GM23338 (cell line): Measurements from ENCODE around the gene DST.

Source experiments
- CREB1 ChIP-seq: fragments of 250-450 bp; sonication (Bioruptor Pico); IDR thresholded peaks from 2 replicates; pipeline ENCODE4 v1.5.0; 2020; ENCODE audit warnings: low read depth, mild to moderate bottlenecking, moderate library complexity
- EZH2 ChIP-seq: fragments of 200-600 bp; sonication (generic); IDR thresholded peaks from one replicate; pipeline ENCODE4 v1.8.0; 2017; ENCODE audit warnings: antibody characterized with exemption, mild to moderate bottlenecking, low read depth; ENCODE audit not compliant: unreplicated experiment
- EZH2phosphoT487 ChIP-seq: fragments of 200-600 bp; sonication (generic); IDR thresholded peaks from one replicate; pipeline ENCODE4 v1.8.1; 2018; ENCODE audit warnings: antibody characterized with exemption; ENCODE audit not compliant: unreplicated experiment
- JUNB ChIP-seq: IDR thresholded peaks from one replicate; pipeline ENCODE4 v1.6.1; 2016; ENCODE audit warnings: antibody characterized with exemption; ENCODE audit not compliant: unreplicated experiment
- POLR2AphosphoS5 ChIP-seq: IDR thresholded peaks from 2 replicates; pipeline ENCODE4 v1.6.1; 2016; ENCODE audit warnings: antibody characterized with exemption, low read depth
- STAT1 ChIP-seq: IDR thresholded peaks from one replicate; pipeline ENCODE4 v1.6.1; 2016; ENCODE audit warnings: antibody characterized with exemption; ENCODE audit not compliant: unreplicated experiment
- ZNF114 ChIP-seq: fragments of 250-450 bp; sonication (Bioruptor Pico); IDR thresholded peaks from 2 replicates; pipeline ENCODE4 v1.5.0; 2020; ENCODE audit warnings: mild to moderate bottlenecking, moderate library complexity
- ZNF331 ChIP-seq: fragments of 250-450 bp; sonication (Bioruptor Pico); IDR thresholded peaks from 2 replicates; pipeline ENCODE4 v1.5.0; 2020; ENCODE audit warnings: low read depth, mild to moderate bottlenecking, moderate library complexity
- TF ChIP-seq, protein P1 (sequence below), 2 experiments: fragments of 200-600 bp in 1 of 2; sonication (generic) in 1 of 2; conservative IDR thresholded peaks; 2 replicates each; pipeline versions ENCODE4 v1.5.1 to v1.6.1; 2016 to 2017; ENCODE audit warnings: antibody characterized with exemption in 2 of 2, low read depth in 2 of 2, mild to moderate bottlenecking in 2 of 2, moderate library complexity in 1 of 2
- TF ChIP-seq, protein P2 (sequence below): IDR thresholded peaks from one replicate; pipeline ENCODE4 v1.6.1; 2018; ENCODE audit warnings: antibody characterized with exemption; ENCODE audit not compliant: unreplicated experiment
- TF ChIP-seq, protein P3 (sequence below): IDR thresholded peaks from 2 replicates; pipeline ENCODE4 v1.6.1; 2016; ENCODE audit warnings: antibody characterized with exemption

DNA sequence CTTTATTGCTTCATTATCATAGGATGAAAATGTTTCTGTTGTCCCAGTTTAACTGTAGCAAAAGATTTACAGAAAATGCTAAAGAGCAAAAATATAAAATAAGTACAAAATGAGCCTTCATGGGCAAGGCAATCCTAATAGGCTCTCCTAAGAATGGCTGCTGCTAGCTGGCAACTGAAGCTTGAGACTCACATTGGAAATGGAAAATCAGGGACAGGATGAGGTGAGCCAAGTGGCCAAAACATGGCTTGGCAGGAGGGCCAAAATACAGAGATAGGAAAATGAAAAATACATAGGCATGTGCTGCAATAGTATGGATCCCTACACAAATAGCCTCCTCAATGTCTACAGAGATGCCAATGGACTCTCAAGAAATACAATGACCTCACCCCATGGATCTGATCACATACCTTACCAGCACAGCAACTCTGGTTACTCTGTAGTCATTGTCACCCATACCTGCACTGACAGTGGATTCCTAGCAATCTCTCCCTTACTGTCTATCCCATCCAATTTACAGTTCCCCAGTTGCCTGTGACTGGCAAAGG lies 105.4 kb downstream of the DST start:
- TF ChIP-seq, protein P1, sequence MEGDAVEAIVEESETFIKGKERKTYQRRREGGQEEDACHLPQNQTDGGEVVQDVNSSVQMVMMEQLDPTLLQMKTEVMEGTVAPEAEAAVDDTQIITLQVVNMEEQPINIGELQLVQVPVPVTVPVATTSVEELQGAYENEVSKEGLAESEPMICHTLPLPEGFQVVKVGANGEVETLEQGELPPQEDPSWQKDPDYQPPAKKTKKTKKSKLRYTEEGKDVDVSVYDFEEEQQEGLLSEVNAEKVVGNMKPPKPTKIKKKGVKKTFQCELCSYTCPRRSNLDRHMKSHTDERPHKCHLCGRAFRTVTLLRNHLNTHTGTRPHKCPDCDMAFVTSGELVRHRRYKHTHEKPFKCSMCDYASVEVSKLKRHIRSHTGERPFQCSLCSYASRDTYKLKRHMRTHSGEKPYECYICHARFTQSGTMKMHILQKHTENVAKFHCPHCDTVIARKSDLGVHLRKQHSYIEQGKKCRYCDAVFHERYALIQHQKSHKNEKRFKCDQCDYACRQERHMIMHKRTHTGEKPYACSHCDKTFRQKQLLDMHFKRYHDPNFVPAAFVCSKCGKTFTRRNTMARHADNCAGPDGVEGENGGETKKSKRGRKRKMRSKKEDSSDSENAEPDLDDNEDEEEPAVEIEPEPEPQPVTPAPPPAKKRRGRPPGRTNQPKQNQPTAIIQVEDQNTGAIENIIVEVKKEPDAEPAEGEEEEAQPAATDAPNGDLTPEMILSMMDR (conservative IDR thresholded peaks at IDR 0.05; ENCODE audit: low read depth in 2 of 2): no peak
- TF ChIP-seq POLR2AphosphoS5 (no peak), EZH2phosphoT487 (no peak), EZH2 (no peak), CREB1 (CRISPR knock-in tag) (no peak), JUNB (no peak), STAT1 (no peak), ZNF331 (CRISPR knock-in tag) (no peak), ZNF114 (no peak)
- TF ChIP-seq, protein P2, sequence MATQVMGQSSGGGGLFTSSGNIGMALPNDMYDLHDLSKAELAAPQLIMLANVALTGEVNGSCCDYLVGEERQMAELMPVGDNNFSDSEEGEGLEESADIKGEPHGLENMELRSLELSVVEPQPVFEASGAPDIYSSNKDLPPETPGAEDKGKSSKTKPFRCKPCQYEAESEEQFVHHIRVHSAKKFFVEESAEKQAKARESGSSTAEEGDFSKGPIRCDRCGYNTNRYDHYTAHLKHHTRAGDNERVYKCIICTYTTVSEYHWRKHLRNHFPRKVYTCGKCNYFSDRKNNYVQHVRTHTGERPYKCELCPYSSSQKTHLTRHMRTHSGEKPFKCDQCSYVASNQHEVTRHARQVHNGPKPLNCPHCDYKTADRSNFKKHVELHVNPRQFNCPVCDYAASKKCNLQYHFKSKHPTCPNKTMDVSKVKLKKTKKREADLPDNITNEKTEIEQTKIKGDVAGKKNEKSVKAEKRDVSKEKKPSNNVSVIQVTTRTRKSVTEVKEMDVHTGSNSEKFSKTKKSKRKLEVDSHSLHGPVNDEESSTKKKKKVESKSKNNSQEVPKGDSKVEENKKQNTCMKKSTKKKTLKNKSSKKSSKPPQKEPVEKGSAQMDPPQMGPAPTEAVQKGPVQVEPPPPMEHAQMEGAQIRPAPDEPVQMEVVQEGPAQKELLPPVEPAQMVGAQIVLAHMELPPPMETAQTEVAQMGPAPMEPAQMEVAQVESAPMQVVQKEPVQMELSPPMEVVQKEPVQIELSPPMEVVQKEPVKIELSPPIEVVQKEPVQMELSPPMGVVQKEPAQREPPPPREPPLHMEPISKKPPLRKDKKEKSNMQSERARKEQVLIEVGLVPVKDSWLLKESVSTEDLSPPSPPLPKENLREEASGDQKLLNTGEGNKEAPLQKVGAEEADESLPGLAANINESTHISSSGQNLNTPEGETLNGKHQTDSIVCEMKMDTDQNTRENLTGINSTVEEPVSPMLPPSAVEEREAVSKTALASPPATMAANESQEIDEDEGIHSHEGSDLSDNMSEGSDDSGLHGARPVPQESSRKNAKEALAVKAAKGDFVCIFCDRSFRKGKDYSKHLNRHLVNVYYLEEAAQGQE: no peak
- TF ChIP-seq, protein P3, sequence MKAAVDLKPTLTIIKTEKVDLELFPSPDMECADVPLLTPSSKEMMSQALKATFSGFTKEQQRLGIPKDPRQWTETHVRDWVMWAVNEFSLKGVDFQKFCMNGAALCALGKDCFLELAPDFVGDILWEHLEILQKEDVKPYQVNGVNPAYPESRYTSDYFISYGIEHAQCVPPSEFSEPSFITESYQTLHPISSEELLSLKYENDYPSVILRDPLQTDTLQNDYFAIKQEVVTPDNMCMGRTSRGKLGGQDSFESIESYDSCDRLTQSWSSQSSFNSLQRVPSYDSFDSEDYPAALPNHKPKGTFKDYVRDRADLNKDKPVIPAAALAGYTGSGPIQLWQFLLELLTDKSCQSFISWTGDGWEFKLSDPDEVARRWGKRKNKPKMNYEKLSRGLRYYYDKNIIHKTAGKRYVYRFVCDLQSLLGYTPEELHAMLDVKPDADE: no peak
